T-helper 1 cell (primary cell): ENCODE measurements around the gene CAMTA1.
A peak's percentile ranks its signal among the peaks of the same experiment; 100 is the strongest.

Experiments used
- DNase-seq, 5 donors: peaks; one replicate each; pipeline ENCODE4 v3.0.0-alpha.2; 2012 to 2020

Gene CAMTA1

GRCh38 chr1:7049913-7050625 is 264.8 kb downstream of the CAMTA1 start:
- no peak for DNase-seq

DNA sequence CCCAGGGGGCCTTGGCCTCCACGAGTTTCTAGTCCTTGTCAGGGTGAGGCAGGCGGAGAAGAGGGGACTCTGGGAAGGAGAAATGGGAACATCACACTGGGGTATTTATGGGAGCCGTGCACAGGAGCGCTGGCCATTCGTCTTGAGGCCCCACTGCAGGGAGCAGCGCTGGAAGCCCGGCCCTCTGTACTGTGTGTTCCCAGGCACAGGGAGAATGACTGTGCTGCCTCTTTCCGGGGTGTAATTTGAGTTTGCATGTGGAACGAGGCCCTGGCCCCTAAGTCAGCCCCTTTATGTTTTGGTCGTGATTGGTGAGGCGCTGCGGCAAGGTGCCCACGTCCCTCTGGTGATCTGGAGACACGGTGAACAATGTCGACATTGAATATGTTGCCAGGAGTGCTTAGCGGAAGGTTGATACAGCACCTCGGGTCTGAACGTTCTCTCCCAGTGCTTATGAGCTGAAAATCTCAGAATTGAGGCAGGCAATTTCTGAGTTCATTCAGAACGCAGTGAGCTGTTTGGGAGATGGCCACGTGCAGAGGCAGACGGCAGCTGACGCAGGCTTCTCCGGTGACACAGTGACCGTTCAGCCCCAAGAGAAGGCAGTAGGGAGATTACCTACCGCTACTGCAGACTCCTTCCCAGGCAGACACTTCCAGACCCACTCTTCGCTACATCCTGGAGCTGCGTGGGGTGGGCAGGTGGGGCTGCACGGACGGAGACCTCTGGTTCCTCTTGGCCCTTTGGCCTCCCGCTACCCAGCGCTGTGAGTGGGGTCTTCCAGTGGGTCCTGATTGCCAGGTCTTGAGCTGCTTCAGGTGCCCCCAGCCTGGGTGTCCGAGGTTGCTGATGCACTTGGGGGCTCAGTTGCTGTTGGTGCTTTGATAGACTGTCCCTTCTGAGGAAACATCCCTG is 265.8 kb downstream of the CAMTA1 start:
- no peak for DNase-seq

DNA sequence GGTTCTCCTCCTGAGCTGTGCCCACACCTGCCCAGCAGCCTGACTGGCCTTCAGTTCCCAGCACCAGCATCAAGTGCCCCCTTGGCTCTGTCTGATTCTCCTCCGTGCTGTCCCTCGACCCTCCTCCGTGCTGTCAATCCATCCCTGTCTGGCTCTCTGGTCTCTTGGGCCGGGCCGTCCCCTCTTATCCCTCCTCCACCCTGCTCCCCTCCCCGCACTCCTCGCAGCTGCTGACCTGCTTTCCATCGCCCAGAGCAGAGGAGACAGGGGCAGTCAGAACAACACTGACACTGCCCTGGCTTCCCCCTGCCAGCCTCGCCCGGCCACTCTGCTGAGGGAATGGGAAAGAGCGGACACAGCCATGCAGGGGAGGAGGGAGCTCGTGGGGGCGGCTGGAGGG is 267.4 kb downstream of the CAMTA1 start:
- no peak for DNase-seq

DNA sequence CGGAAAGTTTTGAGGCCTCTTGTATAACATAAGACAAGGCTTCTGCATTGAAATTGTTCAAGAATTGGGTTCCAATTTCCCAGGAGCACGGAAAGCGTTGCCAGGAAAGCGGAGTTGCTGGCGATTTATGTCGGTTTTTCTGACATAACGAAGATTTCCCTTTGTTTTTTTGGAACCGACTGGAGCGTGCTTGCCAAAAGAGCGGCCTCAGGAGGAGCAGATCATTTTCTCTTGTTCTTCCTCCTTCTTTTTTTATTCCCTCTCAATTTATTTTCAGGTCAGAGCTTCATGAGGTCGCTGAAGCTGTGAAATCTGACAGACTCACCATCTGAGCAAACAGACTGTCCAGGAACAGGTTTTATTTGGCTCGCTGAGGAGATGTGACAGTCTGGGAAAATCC is 275.5 kb downstream of the CAMTA1 start:
- DNase-seq: no peak

DNA sequence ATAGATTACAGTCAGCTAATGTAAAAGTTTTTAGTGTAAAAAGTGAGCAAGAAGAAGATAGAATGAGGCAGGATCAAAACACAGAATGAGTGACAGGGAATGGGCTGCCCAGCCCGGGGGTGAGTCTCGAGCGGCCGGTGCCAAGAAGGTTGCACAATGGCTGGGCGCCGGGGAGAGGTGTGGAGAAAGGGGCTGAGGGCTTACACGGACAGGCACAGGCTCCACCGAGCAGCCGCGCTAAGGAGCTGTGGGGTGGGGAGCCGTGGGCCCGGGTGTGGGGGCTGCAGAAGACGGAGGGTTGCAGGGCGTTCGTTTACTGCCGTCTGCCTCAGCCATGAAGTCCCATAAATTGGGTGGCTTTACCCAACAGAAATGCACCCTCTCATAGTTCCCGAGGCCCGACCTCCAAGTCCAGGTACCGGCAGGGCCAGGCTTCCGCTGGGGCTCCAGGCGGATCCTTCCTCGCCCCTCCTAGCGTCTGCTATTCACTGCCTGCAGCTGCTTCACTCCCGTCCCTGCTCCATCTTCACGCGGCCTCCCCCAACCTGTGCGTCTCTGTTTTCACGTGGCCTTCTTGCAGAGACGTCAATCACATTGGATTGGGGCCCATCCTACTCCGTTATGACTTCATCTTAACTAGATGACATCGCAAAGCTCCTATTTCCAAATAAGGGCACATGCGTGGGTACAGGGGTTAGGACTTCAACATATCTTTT is 277.2 kb downstream of the CAMTA1 start:
- no peak for DNase-seq

GRCh38 chr1:7063981-7064380 is 278.7 kb downstream of the CAMTA1 start:
- DNase-seq: no peak

DNA sequence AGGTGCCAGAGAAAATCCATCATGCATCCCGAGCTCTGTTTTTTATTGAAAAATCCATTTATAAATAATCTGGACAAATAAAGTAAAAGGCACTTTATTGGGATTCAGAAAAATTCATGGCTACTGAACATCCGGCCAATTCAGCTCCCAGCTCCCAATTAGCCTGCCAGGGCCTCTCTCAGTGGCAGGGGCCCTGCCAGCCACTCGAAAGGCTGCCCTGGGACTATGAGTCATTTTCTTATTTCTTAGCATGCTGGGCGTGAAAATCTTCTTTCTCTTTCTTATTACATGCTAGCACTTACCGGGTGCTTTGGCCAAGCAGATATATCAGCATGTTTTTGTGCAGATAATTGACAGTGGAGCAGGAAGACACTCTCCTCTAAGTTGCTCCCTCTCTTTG is 283.3 kb downstream of the CAMTA1 start:
- DNase-seq: no peak

GRCh38 chr1:7069931-7070330 is 284.7 kb downstream of the CAMTA1 start:
- no peak for DNase-seq

GRCh38 chr1:7070389-7071029 is 285.3 kb downstream of the CAMTA1 start:
- DNase-seq: peak in 3 of 5 donors; percentile 15 to 30 (median 28)

GRCh38 chr1:7076117-7076516 is 290.9 kb downstream of the CAMTA1 start:
- no peak for DNase-seq

- DNase-seq: no peak
Measured at GRCh38 chr1:7076572-7076971, 291.3 kb downstream of the CAMTA1 start.

DNA sequence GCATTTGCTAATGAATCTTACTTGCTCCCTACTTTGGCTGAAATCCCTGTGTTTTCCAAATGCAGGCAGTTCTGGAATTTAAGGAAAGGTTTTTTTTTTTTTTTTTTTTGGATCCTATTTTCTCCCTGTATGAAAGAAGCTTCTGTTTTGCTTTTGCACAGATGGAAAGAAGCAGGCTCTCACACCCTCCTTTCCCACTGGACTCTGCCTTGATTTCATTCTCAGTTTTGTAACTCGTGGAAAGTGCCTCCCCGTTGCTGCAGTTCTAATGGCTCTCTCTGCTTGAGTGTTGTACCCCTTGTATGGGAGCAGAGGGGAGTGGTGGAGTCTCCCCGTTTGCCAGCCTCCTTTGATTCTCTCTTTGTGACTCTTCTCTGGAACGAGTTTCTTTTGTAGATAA is 291.9 kb downstream of the CAMTA1 start:
- no peak for DNase-seq

- DNase-seq: no peak
Measured at GRCh38 chr1:7077970-7078369, 292.7 kb downstream of the CAMTA1 start.

- DNase-seq: no peak
Measured at GRCh38 chr1:7079637-7080036, 294.4 kb downstream of the CAMTA1 start.

DNA sequence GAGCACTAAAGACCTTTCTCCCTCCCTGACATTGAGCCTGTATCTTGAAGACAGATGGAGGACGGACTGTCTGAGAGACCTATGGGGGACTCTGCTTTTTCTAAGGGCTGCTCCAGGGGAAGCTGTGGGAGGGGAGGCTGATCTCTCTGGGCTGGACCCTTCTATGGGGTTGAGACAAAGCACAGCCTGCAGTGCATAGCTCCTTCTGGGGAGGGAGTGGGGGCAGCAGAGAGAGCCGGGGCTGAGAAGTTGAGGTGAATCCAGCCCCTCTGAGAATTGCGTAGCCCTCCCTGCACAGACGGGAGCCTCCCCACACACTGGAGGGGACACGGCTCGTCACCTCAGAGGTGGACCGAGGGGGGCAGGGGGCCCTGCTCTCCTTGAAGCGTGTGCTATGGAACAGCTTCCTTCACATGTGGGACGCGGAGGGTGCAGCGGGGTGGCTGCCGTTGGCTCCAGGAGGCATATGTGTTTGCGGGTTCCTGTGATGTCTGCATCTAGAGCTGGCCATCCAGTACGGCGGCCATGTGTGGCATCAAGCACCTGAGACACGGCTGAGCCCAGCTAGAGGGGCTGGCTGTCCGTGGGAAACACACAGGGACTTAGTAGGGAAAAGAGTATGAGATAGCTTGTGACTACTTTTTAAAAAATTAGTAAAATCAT is 299.1 kb downstream of the CAMTA1 start:
- DNase-seq: no peak

DNA sequence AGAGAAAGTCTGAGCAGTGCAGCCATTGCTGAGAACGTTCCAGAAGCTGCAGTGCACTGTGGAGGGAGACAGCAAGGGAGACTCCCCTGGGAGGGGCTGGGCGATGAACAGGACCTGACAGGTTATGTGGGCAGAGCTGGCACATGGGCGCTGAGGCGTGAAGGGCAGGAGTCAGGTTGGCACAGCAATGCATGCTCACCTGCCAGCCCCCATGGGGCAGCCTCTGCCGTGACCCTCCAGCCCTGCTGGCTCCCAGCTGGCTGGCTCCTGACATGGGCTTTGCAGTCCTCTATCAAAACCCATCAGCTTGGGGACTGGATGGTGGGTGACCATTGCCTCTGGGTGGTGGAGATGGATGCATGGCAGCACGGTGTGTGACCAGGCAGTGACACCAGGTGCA is 300.3 kb downstream of the CAMTA1 start:
- DNase-seq: no peak

DNA sequence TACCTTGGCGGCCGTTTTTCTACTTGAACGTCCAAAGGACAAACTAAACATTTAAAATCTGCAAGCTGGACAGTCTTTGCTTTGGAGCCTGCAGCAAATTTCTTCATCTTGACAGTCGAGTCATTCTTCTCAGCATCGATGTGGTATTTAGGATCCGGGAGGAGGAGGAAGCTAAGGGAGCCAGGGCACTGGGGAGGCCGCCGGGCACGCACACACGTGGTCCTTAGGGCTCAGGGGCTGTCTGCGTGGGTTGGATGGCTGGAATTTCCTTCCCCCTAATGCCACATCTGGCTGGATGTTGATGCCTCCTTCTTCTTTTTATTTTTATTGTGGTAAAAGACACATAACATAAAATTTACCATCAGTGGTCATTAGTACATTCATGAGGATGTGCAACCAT is 300.9 kb downstream of the CAMTA1 start:
- no peak for DNase-seq

- no peak for DNase-seq
Measured at GRCh38 chr1:7087888-7088287, 302.6 kb downstream of the CAMTA1 start.

GRCh38 chr1:7089497-7089896 is 304.2 kb downstream of the CAMTA1 start:
- DNase-seq: no peak

GRCh38 chr1:7093297-7093696 is 308.0 kb downstream of the CAMTA1 start:
- no peak for DNase-seq

GRCh38 chr1:7094086-7094485 is 308.8 kb downstream of the CAMTA1 start:
- DNase-seq: no peak

DNA sequence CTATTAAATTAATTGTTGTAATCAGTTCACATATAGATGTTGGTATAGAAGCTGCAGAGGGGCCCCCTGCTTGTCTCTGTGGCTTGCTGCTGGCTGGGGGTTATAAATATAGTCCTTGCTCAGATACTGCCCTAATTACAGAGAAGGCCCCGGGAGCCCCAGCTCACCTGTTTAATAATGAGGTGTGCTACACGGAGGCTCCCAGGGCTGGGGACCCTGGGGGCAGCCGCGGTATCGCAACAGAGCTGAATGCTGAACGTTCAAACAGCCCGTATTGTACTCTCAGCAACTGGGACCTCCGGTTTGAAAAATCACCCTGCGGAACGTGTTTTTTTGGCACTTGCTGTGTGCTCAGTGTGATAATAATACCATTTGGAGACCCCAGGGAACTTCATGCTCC is 309.3 kb downstream of the CAMTA1 start:
- DNase-seq: no peak
